Kidney (tissue), 14 donors: ENCODE data around the gene CD3D. TPM values are rescaled to one million over a fixed set of nuclear protein-coding genes. Genes with fewer than 3 reads are reported as not detected.

Experiments used
- DNase-seq, 5 donors: peaks; one replicate each; pipeline ENCODE4 v3.0.0-alpha.2; 2013 to 2020
- FAIRE-seq: peaks from 2 replicates; lab custom pipeline; 2012; peaks lifted over from hg19 to GRCh38; lab: Jason Lieb, UNC
- H3K27ac ChIP-seq, 2 donors: one replicate each; pipeline ENCODE4 v1.7.0; 2013; ENCODE audit warnings: low read depth in 2 of 2, low read length in 2 of 2, inconsistent platforms in 1 of 2
- H3K27me3 ChIP-seq: one replicate; pipeline ENCODE4 v1.7.1; 2013; ENCODE audit warnings: low read length, inconsistent platforms; ENCODE audit not compliant: control insufficient read depth, insufficient read depth
- H3K36me3 ChIP-seq, 3 donors: one replicate each; pipeline versions ENCODE4 v1.7.0 to v1.7.1; 2013; ENCODE audit warnings: low read length in 3 of 3, control low read depth in 1 of 3, inconsistent platforms in 1 of 3; ENCODE audit not compliant: insufficient read depth in 3 of 3, control insufficient read depth in 2 of 3
- H3K4me1 ChIP-seq, 3 donors: one replicate each; pipeline versions ENCODE4 v1.7.0 to v1.7.1; 2013; ENCODE audit warnings: low read length in 3 of 3, inconsistent platforms in 1 of 3, low read depth in 1 of 3; ENCODE audit not compliant: control insufficient read depth in 2 of 3, insufficient read depth in 2 of 3
- H3K4me3 ChIP-seq, 3 donors: one replicate each; pipeline versions ENCODE4 v1.7.0 to v1.8.1; 2013; ENCODE audit warnings: low read length in 3 of 3, control low read depth in 1 of 3, inconsistent platforms in 1 of 3
- H3K9ac ChIP-seq, 3 donors: one replicate each; pipeline versions ENCODE4 v1.7.0 to v1.7.1; 2013; ENCODE audit warnings: low read length in 3 of 3, control low read depth in 1 of 3, inconsistent platforms in 1 of 3
- H3K9me3 ChIP-seq, 3 donors: one replicate each; pipeline versions ENCODE4 v1.7.0 to v1.7.1; 2013; ENCODE audit warnings: low read length in 3 of 3, control low read depth in 1 of 3, inconsistent platforms in 1 of 3; ENCODE audit not compliant: control insufficient read depth in 2 of 3, insufficient read depth in 1 of 3
- CTCF ChIP-seq: IDR thresholded peaks from 3 replicates; pipeline ENCODE4 v1.5.1; 2012; ENCODE audit warnings: mild to moderate bottlenecking, moderate library complexity, borderline replicate concordance; ENCODE audit not compliant: insufficient read depth; ENCODE audit errors: extremely low read depth
- intact Hi-C: fragments of 100-400 bp; cut with DNase I; formaldehyde crosslinking; loops from one replicate; pipeline ENCODE4 v1.11.1; 2022
- polyA plus RNA-seq: library from polyadenylated mRNA; stranded (reverse); fragments of 350-450 nt; fragmentation: Illumina TruSeq; extraction: RNeasy Lipid Tissue Mini Kit (QIAGEN cat#74804); gene quantifications from one replicate; pipeline ENCODE4 v1.2.3, GENCODE V29; 2014; ENCODE audit warnings: low read depth, low replicate concordance; ENCODE audit not compliant: insufficient read depth
- total RNA-seq: library from RNA; stranded (reverse); fragmentation: NEBNext Ultra II Directional; extraction: Animal tissue kit (Norgen Biotek cat#: 25700); gene quantifications from one replicate; pipeline ENCODE4 v1.2.1, GENCODE V29; 2021
- donor health status: control.
- donor health status: control.
- donor health status: control.
- donor health status: control.
- donor health status: control.
- donor health status: DM: yes; HTN: yes; CAD: no.
- donor health status: Normal renal cell carcinoma (clear cell type).

Gene CD3D
- total and polyA plus RNA-seq, 2 donors from 2014 or later, result 1.4 to 8.7 TPM

GRCh38 chr11:118343248-118343647 lies 743 bp upstream of the CD3D start:
- TF ChIP-seq CTCF, result no peak
- Histone ChIP-seq H3K27me3 (no peaks in the 10 kb centered on the region), H3K27ac (no peak overlapping the region), H3K4me1 (no peaks in the 10 kb centered on the region), H3K36me3 (no peaks in the 10 kb centered on the region), H3K4me3 (no peak overlapping the region), H3K9ac (no peak overlapping the region), H3K9me3 (no peaks in the 10 kb centered on the region)
- DNase-seq (no peak), FAIRE-seq (no peak)
- intact Hi-C loops, result no loop called here

DNA sequence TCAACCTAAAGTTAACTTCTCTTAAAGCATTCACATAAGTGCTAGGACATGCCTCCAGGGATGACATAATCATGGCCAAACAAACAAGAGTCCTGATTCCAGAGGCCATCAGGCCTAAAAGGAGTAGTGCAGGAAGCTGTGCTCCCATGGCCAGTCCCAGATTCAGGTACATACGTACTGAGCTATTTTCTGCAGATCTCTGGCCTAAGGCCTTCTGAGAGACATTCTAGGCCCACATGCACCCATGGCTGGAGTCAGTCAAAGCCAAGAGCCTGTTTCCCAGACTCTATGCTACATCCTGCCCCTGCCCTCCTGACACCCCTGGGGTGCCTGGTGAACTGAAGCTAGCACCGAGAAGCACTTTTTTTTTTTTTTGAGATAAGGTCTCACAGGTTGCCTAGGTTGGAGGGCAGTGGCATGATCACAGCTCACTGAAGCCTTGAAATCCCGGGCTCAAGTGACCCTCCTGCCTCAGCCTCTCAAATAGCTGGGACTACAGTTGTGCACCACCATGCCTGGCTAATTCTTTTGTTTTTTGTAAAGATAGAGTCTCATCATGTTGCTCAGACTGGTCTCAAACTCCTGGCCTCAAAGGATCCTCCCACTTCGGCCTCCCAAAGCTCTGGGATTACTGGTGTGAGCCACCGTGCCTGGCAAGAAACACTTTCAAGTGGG lies 553 bp downstream of the CD3D start:
- intact Hi-C loops, result no loop called here
- Histone ChIP-seq H3K27me3 (no peaks in the 10 kb centered on the region), H3K27ac (no peak overlapping the region), H3K9me3 (no peaks in the 10 kb centered on the region), H3K36me3 (no peaks in the 10 kb centered on the region), H3K9ac (no peak overlapping the region), H3K4me3 (no peak overlapping the region), H3K4me1 (no peaks in the 10 kb centered on the region)
- FAIRE-seq (no peak), DNase-seq (no peak)
- no peak for TF ChIP-seq CTCF

DNA sequence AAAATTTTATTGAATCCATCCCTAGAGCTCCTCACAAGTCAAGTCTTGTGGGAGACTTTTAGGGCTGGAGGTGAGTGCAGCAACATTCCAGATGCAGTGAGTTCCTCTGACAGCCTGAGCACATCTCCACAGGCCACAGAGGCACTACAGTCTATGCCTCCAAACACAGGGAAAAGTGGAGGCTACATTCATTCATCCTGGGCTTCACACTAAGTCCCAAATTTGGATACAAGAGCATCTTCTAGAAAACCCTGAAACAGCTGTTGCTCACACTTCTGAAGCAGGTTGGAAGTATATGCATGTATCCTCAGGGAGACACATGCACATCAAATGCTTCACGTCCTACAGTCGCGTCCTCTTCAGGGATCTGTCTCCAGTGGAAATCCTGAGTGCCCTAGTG lies 1.2 kb downstream of the CD3D start:
- H3K4me1 ChIP-seq, result no peaks in the 10 kb centered on the region
- intact Hi-C loops, result no loop called here
- FAIRE-seq, result no peak
- H3K27ac ChIP-seq, result no peak overlapping the region
- H3K4me3 ChIP-seq, result no peak overlapping the region
- H3K9ac ChIP-seq, result no peak overlapping the region
- TF ChIP-seq CTCF, result no peak
- H3K36me3 ChIP-seq, result no peaks in the 10 kb centered on the region
- no peak for DNase-seq
- H3K27me3 ChIP-seq, result no peaks in the 10 kb centered on the region
- H3K9me3 ChIP-seq, result no peaks in the 10 kb centered on the region

GRCh38 chr11:118340449-118340848 lies 2.1 kb downstream of the CD3D start:
- Histone ChIP-seq H3K27me3 (no peaks in the 10 kb centered on the region), H3K9me3 (no peaks in the 10 kb centered on the region), H3K36me3 (no peaks in the 10 kb centered on the region), H3K9ac (no peak overlapping the region), H3K4me3 (no peak overlapping the region), H3K4me1 (no peaks in the 10 kb centered on the region), H3K27ac (no peak overlapping the region)
- DNase-seq (no peak), FAIRE-seq (no peak)
- no peak for TF ChIP-seq CTCF
- intact Hi-C loops, result no loop called here
